ENCODE measurements around the gene SPATA2L.

- no peak for TF ChIP-seq EZH2 (IDR thresholded peaks at IDR 0.05; ENCODE audit: borderline replicate concordance, low read depth, low read length, severe bottlenecking)
- TF ChIP-seq CTCF (IDR thresholded peaks at IDR 0.05; ENCODE audit: borderline replicate concordance, extremely low read depth, low read length, poor library complexity, severe bottlenecking), result no peak
These were observed 28.5 kb upstream of the SPATA2L start for GRCh38 chr16:89729863-89730593.

Measured in DND-41 (cell line).